H1 (cell line): Measurements from ENCODE around the gene SMG7. TPM values are rescaled to one million over a fixed set of nuclear protein-coding genes. Genes with fewer than 3 reads are reported as not detected.

Experiments
- polyA plus RNA-seq, 7 experiments: library from polyadenylated mRNA; depleted of rRNA in 3 of 7; stranded (reverse) in 5 of 7; unstranded in 2 of 7; fragments of >200 nt in 5 of 7; fragments of 200-250 nt in 2 of 7; gene quantifications; 1 replicate in 5 of 7; 2 replicates in 1 of 7; 4 replicates in 1 of 7; pipeline versions ENCODE4 v1.2.1 to v1.2.3, GENCODE V29; 2011 to 2013; ENCODE audit warnings: missing spikeins in 2 of 7, mixed read lengths in 2 of 7
- total RNA-seq: library from RNA; stranded (reverse); fragmentation: NEBNext Ultra II Directional; extraction: Animal tissue kit (Norgen Biotek cat#: 25700); gene quantifications from 2 replicates; pipeline ENCODE4 v1.2.1, GENCODE V29; 2021

Gene SMG7
- total and polyA plus RNA-seq, 2 of the 8 experiments (the other 6 are each of a cell fraction or from before 2014, with no cell fraction given): 39.3 to 65.6 TPM

Other genes with a start within 250 kb of the SMG7 start
- gene NMNAT2, start 54.1 kb upstream of the SMG7 start, total RNA-seq: 20.9 and 23.8 TPM in 2 replicates
- gene NMNAT2, start 54.1 kb upstream of the SMG7 start, polyA plus RNA-seq (2011; rRNA removed): 6.5 and 15.7 TPM in 2 replicates
- gene NCF2, start 118.0 kb downstream of the SMG7 start, total RNA-seq: not detected in 2 replicates
- 0.03 TPM in 1 of 2 replicates, not detected in the other for gene NCF2, start 118.0 kb downstream of the SMG7 start, polyA plus RNA-seq (2011; rRNA removed)
- 58.9 and 60.8 TPM in 2 replicates for gene ARPC5, start 163.3 kb downstream of the SMG7 start, total RNA-seq
- gene ARPC5, start 163.3 kb downstream of the SMG7 start, polyA plus RNA-seq (2011; rRNA removed): 15.1 and 24.0 TPM in 2 replicates
- gene APOBEC4, start 180.8 kb downstream of the SMG7 start, total RNA-seq: not detected in 2 replicates
- not detected in 2 replicates for gene APOBEC4, start 180.8 kb downstream of the SMG7 start, polyA plus RNA-seq (2011; rRNA removed)